Brain microvascular endothelial cell (primary cell): Measurements from ENCODE around the gene NPR3.
A peak's percentile ranks its signal among the peaks of the same experiment; 100 is the strongest.
"Not testable (repeated sequence)": the region's sequence is repeated elsewhere in the genome, so short reads cannot be mapped to it uniquely, and the experiment has no call there.

ENCODE experiments used
- DNase-seq: peaks from one replicate; pipeline ENCODE4 v3.0.0-alpha.2; 2020
- H3K27ac ChIP-seq: fragments of 250-450 bp; sonication (Bioruptor Pico); 2 replicates; pipeline ENCODE4 v1.5.1; 2020; ENCODE audit warnings: mild to moderate bottlenecking, moderate library complexity
- H3K27me3 ChIP-seq: fragments of 250-450 bp; sonication (Bioruptor Pico); replicated peaks from 2 replicates; pipeline ENCODE4 v1.5.1; 2020; ENCODE audit warnings: mild to moderate bottlenecking
- H3K36me3 ChIP-seq: fragments of 250-450 bp; sonication (Bioruptor Pico); replicated peaks from 2 replicates; pipeline ENCODE4 v1.5.1; 2020; ENCODE audit warnings: mild to moderate bottlenecking
- H3K4me3 ChIP-seq: 2 replicates; pipeline ENCODE4 v1.5.1; 2011; ENCODE audit warnings: low read depth, mild to moderate bottlenecking, control low read depth, low read length, moderate library complexity
- in situ Hi-C: cut with HindIII; loops from 2 replicates; pipeline ENCODE4 v1.10.0; 2017; ENCODE audit warnings: low sequenced_read_pairs, low pct_ligation_motif_present
- TF ChIP-seq, protein P1 (sequence below): IDR thresholded peaks from 2 replicates; pipeline ENCODE4 v1.5.1; 2011; ENCODE audit warnings: low read depth, mild to moderate bottlenecking, moderate library complexity, low read length, control low read depth, inconsistent platforms; ENCODE audit errors: missing control alignments

The NPR3 gene

DNA sequence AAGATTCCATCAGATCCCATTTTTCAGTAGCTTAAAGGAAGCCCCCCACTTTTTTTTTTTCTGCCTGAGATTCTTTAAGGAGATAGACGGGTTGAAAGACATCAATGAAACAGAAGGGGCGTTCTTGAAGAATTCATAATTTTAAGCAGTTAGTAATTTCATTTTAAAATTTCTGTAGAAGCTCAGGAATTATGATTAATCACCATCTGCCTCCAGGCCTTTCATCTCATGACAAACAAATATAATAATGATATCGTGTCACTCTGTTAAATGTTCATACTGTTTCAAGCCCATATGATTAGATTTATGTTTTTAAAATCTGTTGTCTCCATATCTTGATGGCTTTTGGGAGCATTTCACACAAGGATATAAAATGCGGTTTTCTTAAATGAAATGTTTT is 75.2 kb downstream of the NPR3 start:
- TF ChIP-seq, protein P1, sequence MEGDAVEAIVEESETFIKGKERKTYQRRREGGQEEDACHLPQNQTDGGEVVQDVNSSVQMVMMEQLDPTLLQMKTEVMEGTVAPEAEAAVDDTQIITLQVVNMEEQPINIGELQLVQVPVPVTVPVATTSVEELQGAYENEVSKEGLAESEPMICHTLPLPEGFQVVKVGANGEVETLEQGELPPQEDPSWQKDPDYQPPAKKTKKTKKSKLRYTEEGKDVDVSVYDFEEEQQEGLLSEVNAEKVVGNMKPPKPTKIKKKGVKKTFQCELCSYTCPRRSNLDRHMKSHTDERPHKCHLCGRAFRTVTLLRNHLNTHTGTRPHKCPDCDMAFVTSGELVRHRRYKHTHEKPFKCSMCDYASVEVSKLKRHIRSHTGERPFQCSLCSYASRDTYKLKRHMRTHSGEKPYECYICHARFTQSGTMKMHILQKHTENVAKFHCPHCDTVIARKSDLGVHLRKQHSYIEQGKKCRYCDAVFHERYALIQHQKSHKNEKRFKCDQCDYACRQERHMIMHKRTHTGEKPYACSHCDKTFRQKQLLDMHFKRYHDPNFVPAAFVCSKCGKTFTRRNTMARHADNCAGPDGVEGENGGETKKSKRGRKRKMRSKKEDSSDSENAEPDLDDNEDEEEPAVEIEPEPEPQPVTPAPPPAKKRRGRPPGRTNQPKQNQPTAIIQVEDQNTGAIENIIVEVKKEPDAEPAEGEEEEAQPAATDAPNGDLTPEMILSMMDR, result no peak
- Histone ChIP-seq H3K36me3 (no peaks in the 10 kb centered on the region), H3K27me3 (no peaks in the 10 kb centered on the region), H3K4me3 (no peak overlapping the region), H3K27ac (no peak overlapping the region)
- in situ Hi-C loops, result no loop called here
- DNase-seq, result no peak

DNA sequence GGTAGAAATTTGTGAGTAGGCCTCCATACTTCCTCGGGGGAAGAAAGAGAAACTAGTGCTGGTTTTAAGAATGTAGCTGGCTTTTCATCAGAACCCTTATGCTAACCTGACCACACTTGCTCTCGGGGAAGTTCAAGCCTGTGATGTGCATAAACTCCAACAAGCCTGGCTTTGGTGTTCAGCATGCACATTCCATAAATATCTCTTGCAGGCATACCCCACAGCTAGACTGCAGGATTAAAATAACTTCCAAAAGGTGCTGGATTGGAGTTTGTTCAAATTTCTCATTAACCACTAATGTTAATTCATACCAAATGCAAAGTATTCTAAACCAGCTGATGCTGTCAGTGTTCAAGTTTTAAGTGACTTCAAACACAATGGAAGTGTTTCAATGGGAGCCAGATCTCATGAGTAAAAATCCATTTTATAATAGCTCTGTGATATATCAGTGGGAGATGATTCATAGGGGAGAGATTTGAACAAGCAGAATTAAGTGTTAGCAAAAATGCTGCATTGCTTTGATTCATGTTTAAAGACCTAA is 79.4 kb downstream of the NPR3 start:
- TF ChIP-seq, protein P1, result no peak
- H3K36me3 ChIP-seq, result no peaks in the 10 kb centered on the region
- no peaks in the 10 kb centered on the region for H3K27me3 ChIP-seq
- peak; percentile 57 for DNase-seq
- in situ Hi-C loops, result no loop called here
- no peak overlapping the region for H3K4me3 ChIP-seq
- peak overlapping the region; percentile 52 for H3K27ac ChIP-seq

DNA sequence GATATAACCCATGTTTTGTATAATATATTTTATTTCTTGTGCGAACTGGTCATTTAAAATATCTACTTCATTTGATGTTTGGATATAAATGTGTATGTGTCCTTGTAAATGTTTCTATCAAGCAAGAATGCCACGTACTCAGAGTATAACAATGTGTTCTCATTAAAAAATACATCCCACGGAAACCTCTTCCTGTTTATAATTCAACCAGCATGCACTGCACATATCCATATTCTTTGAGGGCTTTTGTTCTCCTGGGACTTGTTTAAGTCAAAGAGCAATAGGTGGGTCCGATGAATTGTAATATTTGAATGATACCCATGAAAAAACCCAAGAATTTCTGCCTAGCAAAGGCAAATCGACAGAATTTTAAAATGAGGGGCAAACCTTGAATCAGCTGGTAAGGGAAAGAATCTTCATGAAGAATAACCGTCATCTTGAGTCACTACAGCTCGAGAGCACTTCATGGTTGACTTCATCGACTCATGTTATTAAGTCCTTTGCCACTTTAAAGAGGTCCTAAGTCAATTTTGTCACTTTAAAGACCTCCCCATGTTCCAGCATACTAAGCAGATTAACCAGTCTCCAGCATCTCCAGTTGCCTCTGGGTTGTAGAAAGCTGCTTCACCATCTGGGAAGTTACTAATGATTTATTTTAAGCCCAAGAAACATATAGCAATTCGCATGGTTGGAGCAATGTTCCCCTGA is 80.6 kb downstream of the NPR3 start:
- in situ Hi-C loops, result no loop called here
- Histone ChIP-seq H3K27ac (peak overlapping the region; percentile 52), H3K4me3 (no peak overlapping the region), H3K36me3 (no peaks in the 10 kb centered on the region), H3K27me3 (no peaks in the 10 kb centered on the region)
- TF ChIP-seq, protein P1, result no peak
- no peak for DNase-seq

DNA sequence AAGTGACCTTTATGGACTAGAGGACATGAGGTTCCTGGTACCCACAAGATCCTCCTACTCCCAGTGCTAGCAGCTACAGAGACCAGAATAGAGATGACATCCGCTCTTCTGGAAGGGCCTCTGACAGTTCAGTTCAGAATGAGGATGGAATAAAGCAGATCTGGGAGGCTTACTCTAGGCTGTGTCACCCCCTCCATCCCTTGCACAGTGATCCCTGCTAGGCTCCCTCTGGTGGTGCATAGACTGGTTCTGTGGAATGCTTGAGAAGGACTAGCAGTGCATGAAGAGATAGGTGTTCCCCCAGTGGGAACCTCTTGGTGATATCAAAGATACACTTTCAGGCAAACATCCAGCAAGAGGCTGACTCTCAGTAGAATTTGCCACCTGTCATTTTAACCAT is 83.0 kb downstream of the NPR3 start:
- Histone ChIP-seq H3K36me3 (no peaks in the 10 kb centered on the region), H3K4me3 (no peak overlapping the region), H3K27me3 (no peaks in the 10 kb centered on the region), H3K27ac (no peak overlapping the region)
- in situ Hi-C loops, result no loop called here
- peak; percentile 44 for DNase-seq
- TF ChIP-seq, protein P1, result peak; percentile 83

DNA sequence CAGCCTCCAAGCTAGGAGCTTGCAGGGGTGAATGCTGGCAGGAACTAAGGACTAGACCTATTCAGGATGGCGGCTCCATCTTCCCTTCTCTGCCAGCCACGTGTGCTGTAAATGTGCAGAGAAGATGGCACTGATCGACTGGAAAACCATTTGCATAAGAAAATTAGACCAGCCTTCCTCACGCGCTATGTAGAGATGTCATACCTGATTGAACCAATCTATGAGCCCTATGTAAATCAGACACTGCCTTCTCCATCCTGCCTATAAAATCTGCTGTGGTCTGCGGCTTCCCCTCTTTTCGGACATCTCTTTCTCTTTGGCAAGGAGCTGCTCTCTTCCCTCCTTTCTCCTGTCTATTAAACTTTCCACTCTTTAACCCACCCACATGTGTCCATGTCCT is 91.6 kb downstream of the NPR3 start:
- TF ChIP-seq, protein P1, result no peak
- no peaks in the 10 kb centered on the region for H3K36me3 ChIP-seq
- in situ Hi-C loops, result no loop called here

DNA sequence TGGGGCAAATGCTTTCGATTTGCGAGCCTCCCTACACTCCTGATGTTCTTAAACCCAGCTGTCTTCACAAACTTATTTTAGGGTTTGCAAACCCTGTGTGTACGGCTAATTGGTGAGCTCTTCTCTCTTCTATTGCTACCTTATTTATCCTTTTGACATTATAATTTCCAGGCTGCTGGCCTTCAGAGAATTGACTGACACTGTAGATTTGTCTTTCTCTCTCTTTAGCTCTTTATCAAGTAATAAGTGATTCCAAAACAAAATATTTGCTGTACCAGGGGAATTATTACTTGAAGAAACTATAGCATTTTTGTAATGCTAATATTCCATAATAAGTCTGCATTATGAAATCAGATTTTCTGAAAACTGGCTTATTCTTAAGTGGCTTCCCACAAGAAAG is 92.5 kb downstream of the NPR3 start:
- in situ Hi-C loops, result no loop called here
- Histone ChIP-seq H3K36me3 (no peaks in the 10 kb centered on the region), H3K27ac (no peak overlapping the region), H3K27me3 (no peaks in the 10 kb centered on the region), H3K4me3 (no peak overlapping the region)
- DNase-seq, result no peak
- TF ChIP-seq, protein P1, result no peak

More for the DNA sequence above, 91.6 kb downstream of the NPR3 start:
- H3K4me3 ChIP-seq, result no peak overlapping the region
- DNase-seq, result no peak
- no peaks in the 10 kb centered on the region for H3K27me3 ChIP-seq
- no peak overlapping the region for H3K27ac ChIP-seq

DNA sequence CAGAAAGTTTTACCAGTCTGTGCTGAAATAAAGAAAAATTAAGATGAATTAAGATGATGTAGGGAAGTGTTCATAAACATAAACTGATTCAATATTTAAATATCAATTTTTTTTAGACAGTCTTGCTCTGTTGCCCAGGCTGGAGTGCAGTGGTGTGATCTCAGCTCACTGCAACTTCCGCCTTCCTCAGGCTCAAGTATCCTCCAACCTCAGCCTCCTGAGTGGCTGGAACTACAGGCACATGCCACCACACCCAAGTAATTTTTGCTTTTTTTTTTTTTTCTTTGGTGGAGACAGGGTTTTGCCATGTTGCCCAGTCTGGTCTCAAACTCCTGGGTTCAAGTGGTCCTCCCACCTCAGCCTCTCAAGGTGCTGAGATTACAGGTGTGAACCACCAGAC is 94.3 kb downstream of the NPR3 start:
- H3K4me3 ChIP-seq, H3K27me3 ChIP-seq, DNase-seq, H3K36me3 ChIP-seq, in situ Hi-C loops: not testable (repeated sequence)
- peak overlapping the region; percentile 30 for H3K27ac ChIP-seq
